GM23248 (cell line): ENCODE data around the gene RFX3.

Experiments used
- EZH2 ChIP-seq: fragments of 200-600 bp; sonication (generic); IDR thresholded peaks from 2 replicates; pipeline ENCODE4 v1.6.1; 2018; ENCODE audit warnings: antibody characterized with exemption, mild to moderate bottlenecking; ENCODE audit not compliant: insufficient read depth, poor library complexity, severe bottlenecking
- EZH2phosphoT487 ChIP-seq: fragments of 200-600 bp; sonication (generic); IDR thresholded peaks from 2 replicates; pipeline ENCODE4 v1.6.1; 2018; ENCODE audit warnings: antibody characterized with exemption, moderate library complexity, mild to moderate bottlenecking, low read depth; ENCODE audit not compliant: insufficient read depth

GRCh38 chr9:3268223-3268622 lies 257.6 kb downstream of the RFX3 start:
- TF ChIP-seq EZH2 (no peak), EZH2phosphoT487 (no peak)
